ENCODE data around the gene UVRAG.

DNA sequence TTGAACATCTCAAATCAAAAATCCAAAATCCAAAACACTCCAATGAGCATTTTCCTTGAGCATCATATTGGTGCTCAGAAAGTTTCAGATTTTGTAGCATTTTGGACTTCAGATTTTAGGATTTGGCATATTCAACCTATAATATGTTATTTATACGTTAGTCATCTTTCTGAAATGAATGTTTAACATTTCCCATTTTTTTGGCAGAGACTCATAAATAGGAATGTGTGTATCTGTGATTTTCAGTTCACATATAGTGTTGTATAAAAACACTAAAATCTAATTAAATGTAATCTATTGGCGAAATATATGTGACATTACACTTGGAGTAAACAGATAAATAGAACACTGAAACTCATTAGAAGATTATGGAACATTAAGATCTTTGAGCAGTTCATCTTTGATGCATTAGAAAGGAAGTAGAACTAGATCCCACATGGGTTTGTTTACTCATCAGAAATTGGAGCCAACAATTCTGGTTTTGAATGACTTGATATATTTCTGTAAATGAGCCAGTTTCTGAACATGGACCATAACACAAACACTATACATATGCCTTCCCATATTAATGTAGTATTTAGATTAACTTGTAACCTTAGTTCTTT lies 153.1 kb downstream of the UVRAG start:
- no peak for TF ChIP-seq EP300 (IDR thresholded peaks at IDR 0.05; ENCODE audit: borderline replicate concordance)
- TF ChIP-seq RAD21 (IDR thresholded peaks at IDR 0.05; ENCODE audit: low read depth), result no peak
- no peak for TF ChIP-seq ZBTB7A (IDR thresholded peaks at IDR 0.05; ENCODE audit: low read depth)
- TF ChIP-seq FOXM1 (IDR thresholded peaks at IDR 0.05; ENCODE audit: borderline replicate concordance, low read depth), result no peak
- TF ChIP-seq TAF1 (IDR thresholded peaks at IDR 0.05; ENCODE audit: low read depth), result no peak

All from Ishikawa (cell line).